ENCODE measurements around the gene PMPCA. TPM values are rescaled to one million over a fixed set of nuclear protein-coding genes. Genes with fewer than 3 reads are reported as not detected.

PMPCA gene
- total RNA-seq, 1 experiment from 2014 or later = 94.5 TPM

- Histone ChIP-seq H3K4ac (ENCODE audit: low read depth, low read length) (no peak overlapping the region), H3K23ac (ENCODE audit: insufficient read length, low read depth, low read length) (no peak overlapping the region), H3T11ph (ENCODE audit: low read length) (no peak overlapping the region), H2AFZ (ENCODE audit: low read length) (no peak overlapping the region), H3K56ac (ENCODE audit: insufficient read length, low read depth, low read length) (no peak overlapping the region), H2BK20ac (ENCODE audit: low read depth, low read length, poor library complexity, severe bottlenecking) (no peak overlapping the region), H2BK120ac (ENCODE audit: low read depth, low read length, poor library complexity, severe bottlenecking) (no peak overlapping the region), H3K27ac (ENCODE audit: insufficient read length, low read depth, low read length) (no peak overlapping the region), H3K9me3 (ENCODE audit: control insufficient read depth, low read depth, low read length) (no peaks in the 10 kb centered on the region), H3K14ac (ENCODE audit: insufficient read depth, low read length) (no peak overlapping the region; the same call in 1 of the 2 replicates), H4K5ac (ENCODE audit: insufficient read length, low read depth, low read length) (no peak overlapping the region), H3K27me3 (ENCODE audit: insufficient read depth, low read length) (no peaks in the 10 kb centered on the region), H3K79me2 (ENCODE audit: insufficient read depth, low read length) (peaks cover 5% of the 10 kb centered on the region; the same call in 1 of the 2 replicates), H2AK5ac (ENCODE audit: insufficient read length, low read length) (no peak overlapping the region), H3K4me2 (ENCODE audit: insufficient read depth, insufficient read length, low read length) (no peak overlapping the region), H2BK15ac (ENCODE audit: low read depth, low read length) (no peak overlapping the region), H4K91ac (ENCODE audit: insufficient read length, low read depth, low read length) (no peak overlapping the region), H3K18ac (ENCODE audit: insufficient read length, low read depth, low read length) (no peak overlapping the region), H3K79me1 (ENCODE audit: insufficient read depth, low read depth, low read length, poor library complexity, severe bottlenecking) (peaks cover 2% of the 10 kb centered on the region), H4K8ac (replicated peaks; ENCODE audit: insufficient read length, low read depth, low read length) (no peak overlapping the region), H2BK5ac (ENCODE audit: insufficient read length, low read length) (no peak overlapping the region), H2BK12ac (ENCODE audit: insufficient read length, low read depth, low read length) (no peak overlapping the region), H3K23me2 (ENCODE audit: insufficient read length, low read depth, low read length, poor library complexity, severe bottlenecking) (peaks cover 14% of the 10 kb centered on the region), H3K9ac (ENCODE audit: extremely low read depth, insufficient read length, low read length) (no peak overlapping the region), H4K20me1 (ENCODE audit: control insufficient read depth, insufficient read depth, insufficient read length) (no peaks in the 10 kb centered on the region), H3K4me1 (ENCODE audit: insufficient read depth, low read length) (no peaks in the 10 kb centered on the region)
- H3K9me3 Mint-ChIP-seq = no peaks in the 10 kb centered on the region
- H3K27me3 Mint-ChIP-seq (ENCODE audit: low read depth) = no peaks in the 10 kb centered on the region
- no CpG with 5 or more reads among the region's 8 CpGs for WGBS (ENCODE audit: extremely low coverage, insufficient read length, low lambda C conversion rate)
- DNase-seq = no peak
- 0 out of 7 replicates have a peak overlapping the region, but pooled peaks of 1 of the 3 experiments have one; percentile 33 for H3K27ac Mint-ChIP-seq
- peak overlapping the region; percentile 82 to 86 for H3K4me3 Mint-ChIP-seq
- H3K4me1 Mint-ChIP-seq = peaks cover 15 to 16% of the 10 kb centered on the region in 2 experiments
- TF ChIP-seq, protein P1, sequence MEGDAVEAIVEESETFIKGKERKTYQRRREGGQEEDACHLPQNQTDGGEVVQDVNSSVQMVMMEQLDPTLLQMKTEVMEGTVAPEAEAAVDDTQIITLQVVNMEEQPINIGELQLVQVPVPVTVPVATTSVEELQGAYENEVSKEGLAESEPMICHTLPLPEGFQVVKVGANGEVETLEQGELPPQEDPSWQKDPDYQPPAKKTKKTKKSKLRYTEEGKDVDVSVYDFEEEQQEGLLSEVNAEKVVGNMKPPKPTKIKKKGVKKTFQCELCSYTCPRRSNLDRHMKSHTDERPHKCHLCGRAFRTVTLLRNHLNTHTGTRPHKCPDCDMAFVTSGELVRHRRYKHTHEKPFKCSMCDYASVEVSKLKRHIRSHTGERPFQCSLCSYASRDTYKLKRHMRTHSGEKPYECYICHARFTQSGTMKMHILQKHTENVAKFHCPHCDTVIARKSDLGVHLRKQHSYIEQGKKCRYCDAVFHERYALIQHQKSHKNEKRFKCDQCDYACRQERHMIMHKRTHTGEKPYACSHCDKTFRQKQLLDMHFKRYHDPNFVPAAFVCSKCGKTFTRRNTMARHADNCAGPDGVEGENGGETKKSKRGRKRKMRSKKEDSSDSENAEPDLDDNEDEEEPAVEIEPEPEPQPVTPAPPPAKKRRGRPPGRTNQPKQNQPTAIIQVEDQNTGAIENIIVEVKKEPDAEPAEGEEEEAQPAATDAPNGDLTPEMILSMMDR (conservative IDR thresholded peaks at IDR 0.05) = no peak
- H3K36me3 Mint-ChIP-seq (ENCODE audit: insufficient read depth in 1 of 3, low read depth in 3 of 3) = peaks cover 5 to 29% (median 11%) of the 10 kb centered on the region in 3 experiments
These were observed 27.0 kb downstream of the PMPCA start for GRCh38 chr9:136437430-136437829.
